GM10266 (cell line): ENCODE data around the gene WAC.
"Not testable (repeated sequence)": the region's sequence is repeated elsewhere in the genome, so short reads cannot be mapped to it uniquely, and the experiment has no call there.

Experiments
- DNase-seq: peaks from one replicate; pipeline ENCODE4 v3.0.0; 2012; ENCODE audit errors: extremely low spot score
- CTCF ChIP-seq: IDR thresholded peaks from 2 replicates; pipeline ENCODE4 v1.5.1; 2012; ENCODE audit warnings: mild to moderate bottlenecking, low read depth; ENCODE audit not compliant: control insufficient read depth, insufficient read depth; ENCODE audit errors: missing control alignments

The WAC gene

GRCh38 chr10:28593811-28594210 is 60.9 kb downstream of the WAC start:
- DNase-seq: no peak
- TF ChIP-seq CTCF: no peak

GRCh38 chr10:28594406-28594805 is 61.5 kb downstream of the WAC start:
- no peak for TF ChIP-seq CTCF
- DNase-seq: no peak

- no peak for TF ChIP-seq CTCF
- DNase-seq: no peak
Observed at GRCh38 chr10:28595613-28596012, 62.7 kb downstream of the WAC start.

- no peak for TF ChIP-seq CTCF
- DNase-seq: no peak
Observed at GRCh38 chr10:28600056-28600455, 67.1 kb downstream of the WAC start.

- no peak for DNase-seq
- no peak for TF ChIP-seq CTCF
Observed at GRCh38 chr10:28601012-28601411, 68.1 kb downstream of the WAC start.

- no peak for DNase-seq
- no peak for TF ChIP-seq CTCF
Observed at GRCh38 chr10:28604567-28605536, 71.9 kb downstream of the WAC start.

GRCh38 chr10:28606568-28606967 is 73.7 kb downstream of the WAC start:
- DNase-seq: no peak

GRCh38 chr10:28609636-28610035 is 76.7 kb downstream of the WAC start:
- not testable (repeated sequence) for DNase-seq

More at GRCh38 chr10:28606568-28606967, 73.7 kb downstream of the WAC start:
- no peak for TF ChIP-seq CTCF
